ENCODE measurements around the gene MYO7A.

DNA sequence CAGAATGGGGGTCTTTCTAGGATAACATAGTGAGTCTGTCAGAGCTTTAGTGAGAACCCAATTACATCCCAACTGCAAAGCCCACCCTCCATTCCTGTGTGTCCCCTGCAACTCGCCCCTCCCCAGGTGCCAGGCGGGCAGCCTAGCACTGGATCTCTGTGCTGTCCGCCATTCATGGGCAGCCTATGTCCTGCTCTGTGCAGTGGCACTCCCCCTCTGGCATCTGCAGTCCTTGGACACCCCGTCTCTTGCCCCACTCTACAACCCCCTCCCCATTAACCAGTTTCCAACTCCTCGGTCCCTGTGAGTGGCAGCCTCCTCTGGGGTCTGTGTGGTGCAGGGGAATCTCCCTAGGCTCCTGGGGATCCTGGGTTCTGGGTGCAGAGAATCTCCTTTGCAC, 37.0 kb downstream of the MYO7A start:
- TF ChIP-seq, protein P1, sequence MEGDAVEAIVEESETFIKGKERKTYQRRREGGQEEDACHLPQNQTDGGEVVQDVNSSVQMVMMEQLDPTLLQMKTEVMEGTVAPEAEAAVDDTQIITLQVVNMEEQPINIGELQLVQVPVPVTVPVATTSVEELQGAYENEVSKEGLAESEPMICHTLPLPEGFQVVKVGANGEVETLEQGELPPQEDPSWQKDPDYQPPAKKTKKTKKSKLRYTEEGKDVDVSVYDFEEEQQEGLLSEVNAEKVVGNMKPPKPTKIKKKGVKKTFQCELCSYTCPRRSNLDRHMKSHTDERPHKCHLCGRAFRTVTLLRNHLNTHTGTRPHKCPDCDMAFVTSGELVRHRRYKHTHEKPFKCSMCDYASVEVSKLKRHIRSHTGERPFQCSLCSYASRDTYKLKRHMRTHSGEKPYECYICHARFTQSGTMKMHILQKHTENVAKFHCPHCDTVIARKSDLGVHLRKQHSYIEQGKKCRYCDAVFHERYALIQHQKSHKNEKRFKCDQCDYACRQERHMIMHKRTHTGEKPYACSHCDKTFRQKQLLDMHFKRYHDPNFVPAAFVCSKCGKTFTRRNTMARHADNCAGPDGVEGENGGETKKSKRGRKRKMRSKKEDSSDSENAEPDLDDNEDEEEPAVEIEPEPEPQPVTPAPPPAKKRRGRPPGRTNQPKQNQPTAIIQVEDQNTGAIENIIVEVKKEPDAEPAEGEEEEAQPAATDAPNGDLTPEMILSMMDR (IDR thresholded peaks at IDR 0.05; ENCODE audit: low read length) = no peak
- TF ChIP-seq EZH2 (IDR thresholded peaks at IDR 0.05; ENCODE audit: borderline replicate concordance, low read length) = no peak

Data from OCI-LY1 (cell line).